SW480 (cell line): Measurements from ENCODE around the gene POLR3C.
"Not testable (repeated sequence)": the region's sequence is repeated elsewhere in the genome, so short reads cannot be mapped to it uniquely, and the experiment has no call there.

Experiments
- DNase-seq: peaks from one replicate; pipeline ENCODE4 v3.0.0-alpha.2; 2016; ENCODE audit warnings: low spot score

Gene POLR3C

GRCh38 chr1:145822779-145823331 lies 1.1 kb upstream of the POLR3C start:
- not testable (repeated sequence) for DNase-seq

- DNase-seq = no peak
Observed at GRCh38 chr1:145824499-145824842, 471 bp downstream of the POLR3C start.

- DNase-seq = no peak
Observed at GRCh38 chr1:145826030-145826429, 2.0 kb downstream of the POLR3C start.

- no peak for DNase-seq
Observed at GRCh38 chr1:145827966-145828365, 4.0 kb downstream of the POLR3C start.

GRCh38 chr1:145828367-145829026 lies 4.5 kb downstream of the POLR3C start:
- DNase-seq = no peak

GRCh38 chr1:145830810-145831209 lies 6.8 kb downstream of the POLR3C start:
- DNase-seq = not testable (repeated sequence)

- no peak for DNase-seq
Observed at GRCh38 chr1:145837656-145838055, 13.7 kb downstream of the POLR3C start.

- no peak for DNase-seq
Observed at GRCh38 chr1:145843031-145843430, 19.0 kb downstream of the POLR3C start.

- DNase-seq = peak; percentile 41
Observed at GRCh38 chr1:145845144-145845513, 21.1 kb downstream of the POLR3C start.

GRCh38 chr1:145845514-145846161 lies 21.6 kb downstream of the POLR3C start, which contains the start of gene NUDT17:
NUDT17 (plus strand) TSS chr1:145845630; CDS start chr1:145845641, 11 bp downstream.
- peak; percentile 80 for DNase-seq

- DNase-seq = peak; percentile 37
Observed at GRCh38 chr1:145846201-145846612, 22.2 kb downstream of the POLR3C start.

- no peak for DNase-seq
Observed at GRCh38 chr1:145847827-145848226, 23.8 kb downstream of the POLR3C start.

GRCh38 chr1:145849356-145850160 lies 25.6 kb downstream of the POLR3C start:
- DNase-seq = peak; percentile 48

- no peak for DNase-seq
Observed at GRCh38 chr1:145855426-145855948, 31.5 kb downstream of the POLR3C start.

- DNase-seq = no peak
Observed at GRCh38 chr1:145857170-145857569, 33.2 kb downstream of the POLR3C start.

- DNase-seq = peak; percentile 57
Observed at GRCh38 chr1:145858238-145858900, 34.4 kb downstream of the POLR3C start.

GRCh38 chr1:145858901-145859490 lies 35.0 kb downstream of the POLR3C start, which contains the start of gene PIAS3:
PIAS3 (minus strand) TSS chr1:145859081; CDS start chr1:145858990, 91 bp downstream.
- peak; percentile 88 for DNase-seq

GRCh38 chr1:145859491-145860023 lies 35.6 kb downstream of the POLR3C start:
- peak; percentile 77 for DNase-seq

- no peak for DNase-seq
Observed at GRCh38 chr1:145863282-145864018, 39.5 kb downstream of the POLR3C start.

- no peak for DNase-seq
Observed at GRCh38 chr1:145868232-145868631, 44.2 kb downstream of the POLR3C start.
